ENCODE data around the gene TGIF2. TPM values are rescaled to one million over a fixed set of nuclear protein-coding genes. Genes with fewer than 3 reads are reported as not detected.

Gene TGIF2
- total and polyA plus RNA-seq, 2 of the 13 experiments (the other 11 are each of a cell fraction or from before 2014, with no cell fraction given) = 41.3 to 53.9 TPM

GRCh38 chr20:36623444-36623843 lies 50.0 kb downstream of the TGIF2 start (continued):
- TF ChIP-seq BRCA1 (CRISPR knock-in tag; IDR thresholded peaks at IDR 0.05) = no peak
- 0 out of 2 replicates have a peak, but pooled peaks have one; percentile 13 for TF ChIP-seq POGZ (CRISPR knock-in tag; IDR thresholded peaks at IDR 0.05)
- peak; percentile 19; the same call in 1 of the 2 replicates for TF ChIP-seq THAP11 (CRISPR knock-in tag; IDR thresholded peaks at IDR 0.05)
- no peak for TF ChIP-seq SMAD9 (CRISPR knock-in tag; IDR thresholded peaks at IDR 0.05)
- TF ChIP-seq RAD21 (CRISPR knock-in tag; IDR thresholded peaks at IDR 0.05) = no peak
- peak; percentile 56; the same call in 1 of the 2 replicates for TF ChIP-seq ZNF232 (CRISPR knock-in tag; IDR thresholded peaks at IDR 0.05; ENCODE audit: borderline replicate concordance)
- peak; percentile 98 for TF ChIP-seq ZNF460 (CRISPR knock-in tag; IDR thresholded peaks at IDR 0.05; ENCODE audit: borderline replicate concordance)
- no peak for TF ChIP-seq RBM39 (IDR thresholded peaks at IDR 0.05; ENCODE audit: low read depth, low read length, poor library complexity, severe bottlenecking)
- TF ChIP-seq, protein P1, sequence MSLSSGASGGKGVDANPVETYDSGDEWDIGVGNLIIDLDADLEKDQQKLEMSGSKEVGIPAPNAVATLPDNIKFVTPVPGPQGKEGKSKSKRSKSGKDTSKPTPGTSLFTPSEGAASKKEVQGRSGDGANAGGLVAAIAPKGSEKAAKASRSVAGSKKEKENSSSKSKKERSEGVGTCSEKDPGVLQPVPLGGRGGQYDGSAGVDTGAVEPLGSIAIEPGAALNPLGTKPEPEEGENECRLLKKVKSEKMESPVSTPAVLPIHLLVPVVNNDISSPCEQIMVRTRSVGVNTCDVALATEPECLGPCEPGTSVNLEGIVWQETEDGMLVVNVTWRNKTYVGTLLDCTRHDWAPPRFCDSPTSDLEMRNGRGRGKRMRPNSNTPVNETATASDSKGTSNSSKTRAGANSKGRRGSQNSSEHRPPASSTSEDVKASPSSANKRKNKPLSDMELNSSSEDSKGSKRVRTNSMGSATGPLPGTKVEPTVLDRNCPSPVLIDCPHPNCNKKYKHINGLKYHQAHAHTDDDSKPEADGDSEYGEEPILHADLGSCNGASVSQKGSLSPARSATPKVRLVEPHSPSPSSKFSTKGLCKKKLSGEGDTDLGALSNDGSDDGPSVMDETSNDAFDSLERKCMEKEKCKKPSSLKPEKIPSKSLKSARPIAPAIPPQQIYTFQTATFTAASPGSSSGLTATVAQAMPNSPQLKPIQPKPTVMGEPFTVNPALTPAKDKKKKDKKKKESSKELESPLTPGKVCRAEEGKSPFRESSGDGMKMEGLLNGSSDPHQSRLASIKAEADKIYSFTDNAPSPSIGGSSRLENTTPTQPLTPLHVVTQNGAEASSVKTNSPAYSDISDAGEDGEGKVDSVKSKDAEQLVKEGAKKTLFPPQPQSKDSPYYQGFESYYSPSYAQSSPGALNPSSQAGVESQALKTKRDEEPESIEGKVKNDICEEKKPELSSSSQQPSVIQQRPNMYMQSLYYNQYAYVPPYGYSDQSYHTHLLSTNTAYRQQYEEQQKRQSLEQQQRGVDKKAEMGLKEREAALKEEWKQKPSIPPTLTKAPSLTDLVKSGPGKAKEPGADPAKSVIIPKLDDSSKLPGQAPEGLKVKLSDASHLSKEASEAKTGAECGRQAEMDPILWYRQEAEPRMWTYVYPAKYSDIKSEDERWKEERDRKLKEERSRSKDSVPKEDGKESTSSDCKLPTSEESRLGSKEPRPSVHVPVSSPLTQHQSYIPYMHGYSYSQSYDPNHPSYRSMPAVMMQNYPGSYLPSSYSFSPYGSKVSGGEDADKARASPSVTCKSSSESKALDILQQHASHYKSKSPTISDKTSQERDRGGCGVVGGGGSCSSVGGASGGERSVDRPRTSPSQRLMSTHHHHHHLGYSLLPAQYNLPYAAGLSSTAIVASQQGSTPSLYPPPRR (CRISPR knock-in tag; IDR thresholded peaks at IDR 0.05; ENCODE audit: borderline replicate concordance) = peak; percentile 82; the same call in 1 of the 2 replicates
- no peak for TF ChIP-seq ZNF501 (CRISPR knock-in tag; IDR thresholded peaks at IDR 0.05)
- TF ChIP-seq, protein P2, sequence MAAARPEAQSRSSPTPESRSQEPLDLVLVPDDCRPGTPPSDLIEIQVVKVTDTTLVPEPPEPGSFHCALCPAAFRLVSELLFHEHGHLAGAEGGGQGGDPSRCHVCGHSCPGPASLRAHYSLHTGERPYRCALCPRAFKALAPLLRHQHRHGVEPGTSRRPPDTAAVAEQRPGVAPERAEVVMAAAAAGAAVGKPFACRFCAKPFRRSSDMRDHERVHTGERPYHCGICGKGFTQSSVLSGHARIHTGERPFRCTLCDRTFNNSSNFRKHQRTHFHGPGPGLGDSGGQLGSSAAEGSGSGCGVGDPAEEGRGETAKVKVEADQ (CRISPR knock-in tag; IDR thresholded peaks at IDR 0.05; ENCODE audit: borderline replicate concordance) = no peak
- no peak for TF ChIP-seq CSRNP2 (CRISPR knock-in tag; conservative IDR thresholded peaks at IDR 0.05; ENCODE audit: low read depth)
- TF ChIP-seq RERE (CRISPR knock-in tag; IDR thresholded peaks at IDR 0.05; ENCODE audit: low read depth) = peak; percentile 62; the same call in 1 of the 2 replicates
- no peak for TF ChIP-seq TAF1 (CRISPR knock-in tag; IDR thresholded peaks at IDR 0.05)
- TF ChIP-seq, protein P3, sequence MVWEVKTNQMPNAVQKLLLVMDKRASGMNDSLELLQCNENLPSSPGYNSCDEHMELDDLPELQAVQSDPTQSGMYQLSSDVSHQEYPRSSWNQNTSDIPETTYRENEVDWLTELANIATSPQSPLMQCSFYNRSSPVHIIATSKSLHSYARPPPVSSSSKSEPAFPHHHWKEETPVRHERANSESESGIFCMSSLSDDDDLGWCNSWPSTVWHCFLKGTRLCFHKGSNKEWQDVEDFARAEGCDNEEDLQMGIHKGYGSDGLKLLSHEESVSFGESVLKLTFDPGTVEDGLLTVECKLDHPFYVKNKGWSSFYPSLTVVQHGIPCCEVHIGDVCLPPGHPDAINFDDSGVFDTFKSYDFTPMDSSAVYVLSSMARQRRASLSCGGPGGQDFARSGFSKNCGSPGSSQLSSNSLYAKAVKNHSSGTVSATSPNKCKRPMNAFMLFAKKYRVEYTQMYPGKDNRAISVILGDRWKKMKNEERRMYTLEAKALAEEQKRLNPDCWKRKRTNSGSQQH (CRISPR knock-in tag; IDR thresholded peaks at IDR 0.05; ENCODE audit: low read depth) = no peak
- TF ChIP-seq ZC3H13 (CRISPR knock-in tag; IDR thresholded peaks at IDR 0.05) = no peak
